HEK293 (cell line): ENCODE results near the gene TTC13.

Experiments used
- CTCF ChIA-PET: fragments of 350-600 bp; formaldehyde crosslinking; extraction: SDS; loops from one replicate; lab custom pipeline; 2021; ENCODE audit warnings: antibody characterized with exemption; lab: Yijun Ruan, JAX
- POLR2A ChIA-PET: fragments of 300-600 bp; formaldehyde crosslinking; extraction: SDS; loops from one replicate; lab custom pipeline; 2020; ENCODE audit warnings: antibody characterized with exemption, inconsistent platforms; lab: Yijun Ruan, JAX
- H3K27ac ChIP-seq: fragments of 200-500 bp; sonication (Bioruptor generic); 2 replicates; pipeline ENCODE4 v1.5.1; 2014; ENCODE audit warnings: low read depth, low read length, control low read depth, inconsistent platforms; ENCODE audit errors: extremely low read depth
- H3K36me3 ChIP-seq, 2 experiments: fragments of 200-500 bp in 1 of 2; sonication (Bioruptor generic) in 1 of 2; 1 replicate in 1 of 2; 2 replicates in 1 of 2; pipeline ENCODE4 v1.5.1; 2014 to 2017; ENCODE audit warnings: inconsistent platforms in 2 of 2, low read length in 2 of 2; ENCODE audit not compliant: control insufficient read depth in 2 of 2, insufficient read depth in 1 of 2
- H3K4me1 ChIP-seq: fragments of 200-500 bp; sonication (Bioruptor generic); 2 replicates; pipeline ENCODE4 v1.5.1; 2014; ENCODE audit warnings: mild to moderate bottlenecking, low read length, inconsistent platforms; ENCODE audit not compliant: control insufficient read depth, insufficient read depth
- H3K4me3 ChIP-seq: 2 replicates; pipeline ENCODE4 v1.5.1; 2011; ENCODE audit warnings: low read depth, mild to moderate bottlenecking, control low read depth, low read length, moderate library complexity
- H3K9me3 ChIP-seq: fragments of 200-500 bp; sonication (Bioruptor generic); 2 replicates; pipeline ENCODE4 v1.5.1; 2014; ENCODE audit warnings: low read depth, low read length, inconsistent platforms; ENCODE audit not compliant: control insufficient read depth, insufficient read depth
- BCL11A ChIP-seq: fragments of 450-650 bp; formaldehyde crosslinking; IDR thresholded peaks from 2 replicates; pipeline ENCODE4 v1.5.1; 2016; ENCODE audit warnings: low read depth, missing biosample characterization, missing genetic modification characterization
- EGR2 ChIP-seq: fragments of 450-650 bp; formaldehyde crosslinking; IDR thresholded peaks from 2 replicates; pipeline ENCODE4 v1.5.1; 2016; ENCODE audit warnings: low read depth, missing biosample characterization, missing genetic modification characterization
- HOXD13 ChIP-seq: sonication (generic); formaldehyde crosslinking; IDR thresholded peaks from 2 replicates; pipeline ENCODE4 v1.8.0; 2022; ENCODE audit warnings: missing genetic modification reagents, borderline replicate concordance
- PRDM2 ChIP-seq: fragments of 450-650 bp; formaldehyde crosslinking; IDR thresholded peaks from 2 replicates; pipeline ENCODE4 v1.5.1; 2016; ENCODE audit warnings: missing biosample characterization, missing genetic modification characterization, borderline replicate concordance
- SCRT1 ChIP-seq: fragments of 450-650 bp; formaldehyde crosslinking; IDR thresholded peaks from 2 replicates; pipeline ENCODE4 v1.5.1; 2016; ENCODE audit warnings: missing biosample characterization, missing genetic modification characterization, borderline replicate concordance
- SCRT2 ChIP-seq: fragments of 450-650 bp; formaldehyde crosslinking; IDR thresholded peaks from 2 replicates; pipeline ENCODE4 v1.5.1; 2016; ENCODE audit warnings: missing biosample characterization, missing genetic modification characterization
- ZBTB1 ChIP-seq: fragments of 450-650 bp; formaldehyde crosslinking; IDR thresholded peaks from 2 replicates; pipeline ENCODE4 v1.5.1; 2016; ENCODE audit warnings: missing biosample characterization, missing genetic modification characterization
- ZFP37 ChIP-seq: fragments of 450-650 bp; formaldehyde crosslinking; IDR thresholded peaks from 2 replicates; pipeline ENCODE4 v1.5.1; 2016; ENCODE audit warnings: missing biosample characterization, missing genetic modification characterization
- ZFP41 ChIP-seq: fragments of 450-650 bp; formaldehyde crosslinking; IDR thresholded peaks from 2 replicates; pipeline ENCODE4 v1.5.1; 2016; ENCODE audit warnings: missing biosample characterization, missing genetic modification characterization, borderline replicate concordance
- ZNF140 ChIP-seq: fragments of 450-650 bp; formaldehyde crosslinking; IDR thresholded peaks from 2 replicates; pipeline ENCODE4 v1.5.1; 2016; ENCODE audit warnings: missing biosample characterization, missing genetic modification characterization
- ZNF155 ChIP-seq: fragments of 450-650 bp; formaldehyde crosslinking; IDR thresholded peaks from 2 replicates; pipeline ENCODE4 v1.5.1; 2016; ENCODE audit warnings: missing biosample characterization, missing genetic modification characterization
- ZNF16 ChIP-seq: fragments of 450-650 bp; formaldehyde crosslinking; IDR thresholded peaks from 2 replicates; pipeline ENCODE4 v1.5.1; 2016; ENCODE audit warnings: low read depth, missing biosample characterization, missing genetic modification characterization
- ZNF184 ChIP-seq: fragments of 450-650 bp; IDR thresholded peaks from 2 replicates; pipeline ENCODE4 v1.5.1; 2018; ENCODE audit warnings: missing biosample characterization, mild to moderate bottlenecking, missing genetic modification characterization
- ZNF19 ChIP-seq: fragments of 450-650 bp; formaldehyde crosslinking; IDR thresholded peaks from 2 replicates; pipeline ENCODE4; 2016; ENCODE audit warnings: missing biosample characterization, missing genetic modification characterization, low read depth
- ZNF223 ChIP-seq: fragments of 450-650 bp; formaldehyde crosslinking; IDR thresholded peaks from 2 replicates; pipeline ENCODE4 v1.5.1; 2016; ENCODE audit warnings: missing biosample characterization, missing genetic modification characterization
- ZNF280C ChIP-seq: fragments of 450-650 bp; formaldehyde crosslinking; IDR thresholded peaks from 2 replicates; pipeline ENCODE4 v1.5.1; 2016; ENCODE audit warnings: missing biosample characterization, missing genetic modification characterization
- ZNF292 ChIP-seq: fragments of 450-650 bp; formaldehyde crosslinking; IDR thresholded peaks from 2 replicates; pipeline ENCODE4 v1.5.1; 2016; ENCODE audit warnings: low read depth, missing biosample characterization, missing genetic modification characterization, borderline replicate concordance
- ZNF302 ChIP-seq: fragments of 450-650 bp; formaldehyde crosslinking; IDR thresholded peaks from 2 replicates; pipeline ENCODE4 v1.5.1; 2016; ENCODE audit warnings: missing biosample characterization, missing genetic modification characterization, low read depth
- ZNF341 ChIP-seq: fragments of 450-650 bp; formaldehyde crosslinking; IDR thresholded peaks from 2 replicates; pipeline ENCODE4; 2016; ENCODE audit warnings: low read depth, missing biosample characterization, missing genetic modification characterization
- ZNF433 ChIP-seq: fragments of 450-650 bp; formaldehyde crosslinking; IDR thresholded peaks from 2 replicates; pipeline ENCODE4 v1.5.1; 2016; ENCODE audit warnings: missing biosample characterization, missing genetic modification characterization, low read depth
- ZNF48 ChIP-seq: fragments of 450-650 bp; formaldehyde crosslinking; IDR thresholded peaks from 2 replicates; pipeline ENCODE4 v1.5.1; 2016; ENCODE audit warnings: missing biosample characterization, missing genetic modification characterization
- ZNF558 ChIP-seq: fragments of 450-650 bp; formaldehyde crosslinking; IDR thresholded peaks from 2 replicates; pipeline ENCODE4 v1.5.1; 2016; ENCODE audit warnings: missing biosample characterization, missing genetic modification characterization
- ZNF692 ChIP-seq: fragments of 450-650 bp; formaldehyde crosslinking; IDR thresholded peaks from 2 replicates; pipeline ENCODE4 v1.5.1; 2016; ENCODE audit warnings: missing biosample characterization, missing genetic modification characterization
- ZNF76 ChIP-seq: fragments of 450-650 bp; formaldehyde crosslinking; IDR thresholded peaks from 2 replicates; pipeline ENCODE4; 2016; ENCODE audit warnings: low read depth, missing biosample characterization, missing genetic modification characterization, borderline replicate concordance
- ZNF791 ChIP-seq: fragments of 450-650 bp; formaldehyde crosslinking; IDR thresholded peaks from 2 replicates; pipeline ENCODE4 v1.5.1; 2016; ENCODE audit warnings: missing biosample characterization, missing genetic modification characterization

TTC13 gene

GRCh38 chr1:231000639-231001038 is 22.0 kb upstream of the TTC13 start:
- peaks cover 61 to 75% of the 10 kb centered on the region in 2 experiments for H3K36me3 ChIP-seq
- POLR2A ChIA-PET, result no interaction called here
- H3K27ac ChIP-seq, result no peak overlapping the region
- no peaks in the 10 kb centered on the region for H3K9me3 ChIP-seq
- no peak overlapping the region for H3K4me3 ChIP-seq
- no peaks in the 10 kb centered on the region for H3K4me1 ChIP-seq
- TF ChIP-seq ZNF140, result no peak
- no peak for TF ChIP-seq ZNF48 (tag by site-specific recombination)
- TF ChIP-seq ZNF184 (tag by site-specific recombination), result no peak
- no peak for TF ChIP-seq ZFP41 (tag by site-specific recombination)
- no peak for TF ChIP-seq ZNF341 (tag by site-specific recombination)
- no peak for TF ChIP-seq EGR2
- no peak for TF ChIP-seq ZNF302 (tag by site-specific recombination)
- TF ChIP-seq ZNF155, result no peak
- no peak for TF ChIP-seq ZNF558 (tag by site-specific recombination)
- TF ChIP-seq ZNF791, result no peak
- TF ChIP-seq ZFP37 (tag by site-specific recombination), result no peak
- TF ChIP-seq ZNF19 (tag by site-specific recombination), result no peak
- no peak for TF ChIP-seq HOXD13 (CRISPR knock-in tag)
- no peak for TF ChIP-seq ZNF280C (tag by site-specific recombination)
- no peak for TF ChIP-seq ZNF16
- TF ChIP-seq, all 188 proteins: peak for 0
- CTCF ChIA-PET, result interaction anchor here (0.7 kb wide), 1 partner anchor 23 kb away, joined by 4 read pairs; no protein-coding TSS in a partner anchor

GRCh38 chr1:231000201-231000600 is 21.5 kb upstream of the TTC13 start:
- TF ChIP-seq ZNF76, result no peak
- TF ChIP-seq SCRT1 (tag by site-specific recombination), result peak; percentile 75; the same call in 1 of the 2 replicates
- TF ChIP-seq SCRT2, result peak; percentile 92
- H3K4me1 ChIP-seq, result no peaks in the 10 kb centered on the region
- no peaks in the 10 kb centered on the region for H3K9me3 ChIP-seq
- H3K36me3 ChIP-seq, result peaks cover 65 to 76% of the 10 kb centered on the region in 2 experiments
- CTCF ChIA-PET, result no interaction called here
- no peak overlapping the region for H3K27ac ChIP-seq
- POLR2A ChIA-PET, result no interaction called here
- no peak overlapping the region for H3K4me3 ChIP-seq

- Histone ChIP-seq H3K4me1 (peaks cover 5% of the 10 kb centered on the region; the same call in 1 of the 2 replicates), H3K27ac (no peak overlapping the region), H3K4me3 (no peak overlapping the region), H3K36me3 (peaks cover 77 to 78% of the 10 kb centered on the region in 2 experiments), H3K9me3 (no peaks in the 10 kb centered on the region)
- CTCF ChIA-PET, result interaction anchor here (0.6 kb wide), 1 partner anchor 611 kb away, joined by 4 read pairs; no protein-coding TSS in a partner anchor
- POLR2A ChIA-PET, result no interaction called here
- TF ChIP-seq PRDM2 (tag by site-specific recombination) (no peak), ZNF292 (tag by site-specific recombination) (no peak), ZNF223 (tag by site-specific recombination) (no peak), ZBTB1 (tag by site-specific recombination) (no peak), BCL11A (no peak), ZNF692 (tag by site-specific recombination) (no peak), ZNF433 (no peak)
Measured at GRCh38 chr1:230994860-230995259, 16.2 kb upstream of the TTC13 start.
